ENCODE results near the gene HPN.
"Not testable (repeated sequence)": the region's sequence is repeated elsewhere in the genome, so short reads cannot be mapped to it uniquely, and the experiment has no call there.

The HPN gene

DNA sequence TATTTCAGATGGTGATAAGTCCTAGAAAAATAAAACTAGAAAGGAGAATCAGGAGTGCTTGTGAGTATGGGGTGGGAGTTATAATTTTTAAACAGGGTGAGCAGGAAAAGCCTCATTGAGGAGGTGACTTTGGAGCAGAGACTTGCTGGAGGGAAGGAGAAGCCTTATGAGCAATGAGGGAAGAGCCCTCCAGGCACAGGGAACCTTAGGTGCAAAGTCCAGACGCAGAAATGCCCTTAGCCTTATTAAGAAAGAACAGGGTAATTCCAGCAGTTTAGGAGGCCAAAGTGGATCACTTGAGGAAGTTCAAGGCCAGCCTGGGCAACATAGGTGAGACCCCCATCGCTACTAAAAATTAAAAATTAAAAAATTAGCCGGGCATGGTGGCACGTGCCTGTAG lies 53.1 kb downstream of the HPN start:
- Histone ChIP-seq H3K36me3 (ENCODE audit: insufficient read depth, low read length) (no peaks in the 10 kb centered on the region), H3K27me3 (ENCODE audit: control insufficient read depth in 1 of 2, insufficient read depth in 2 of 2, low read length in 2 of 2) (peaks cover 0 to 16% of the 10 kb centered on the region in 2 donors), H3K9ac (ENCODE audit: low read length) (no peak overlapping the region), H3K9me3 (ENCODE audit: low read length) (no peaks in the 10 kb centered on the region), H3K27ac (ENCODE audit: low read depth, low read length) (no peak overlapping the region), H3K4me3 (ENCODE audit: low read depth in 1 of 2, low read length in 2 of 2) (no peak overlapping the region), H3K4me1 (ENCODE audit: insufficient read depth, low read length) (no peaks in the 10 kb centered on the region)

DNA sequence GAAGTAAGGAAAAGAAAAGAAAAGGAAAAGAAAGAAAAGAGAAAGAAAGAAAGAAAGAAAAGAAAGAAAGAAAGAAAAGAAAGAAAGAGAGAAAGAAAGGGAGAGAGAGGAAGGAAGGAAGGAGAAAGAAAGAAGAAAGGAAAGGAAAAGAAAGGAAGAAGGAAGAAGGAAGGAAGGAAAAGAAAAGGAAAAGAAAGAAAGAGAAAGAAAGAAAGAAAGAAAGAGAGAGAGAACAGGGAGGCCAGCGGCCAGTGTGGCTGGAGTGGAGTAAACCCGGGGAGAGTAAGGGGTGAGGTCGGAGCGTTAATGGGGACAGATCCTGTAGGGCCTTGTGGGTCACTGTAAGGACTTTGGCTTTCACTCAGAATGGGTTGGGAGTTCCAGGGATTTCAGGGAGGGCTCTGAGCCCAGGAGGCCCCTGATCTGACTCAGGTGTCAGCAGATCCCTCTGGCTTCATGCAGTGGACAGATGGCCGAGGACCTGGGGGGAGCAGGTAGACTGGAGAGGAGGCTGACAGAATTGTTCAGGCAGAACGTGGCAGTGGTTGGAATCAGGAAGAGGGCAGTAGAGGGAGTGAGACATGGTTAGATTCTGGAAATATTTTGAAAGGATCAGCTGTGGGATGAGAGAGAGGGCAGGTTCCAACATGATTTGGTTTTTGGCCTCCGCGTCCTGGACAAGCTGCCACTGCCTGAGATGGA lies 54.3 kb downstream of the HPN start:
- Histone ChIP-seq H3K9me3 (ENCODE audit: low read length) (no peaks in the 10 kb centered on the region), H3K9ac (ENCODE audit: low read length) (no peak overlapping the region), H3K27me3 (ENCODE audit: control insufficient read depth in 1 of 2, insufficient read depth in 2 of 2, low read length in 2 of 2) (peaks cover 0 to 6% of the 10 kb centered on the region in 2 donors), H3K36me3 (ENCODE audit: insufficient read depth, low read length) (no peaks in the 10 kb centered on the region), H3K4me1 (ENCODE audit: insufficient read depth, low read length) (no peaks in the 10 kb centered on the region), H3K4me3 (ENCODE audit: low read depth in 1 of 2, low read length in 2 of 2) (no peak overlapping the region), H3K27ac (ENCODE audit: low read depth, low read length) (no peak overlapping the region)

DNA sequence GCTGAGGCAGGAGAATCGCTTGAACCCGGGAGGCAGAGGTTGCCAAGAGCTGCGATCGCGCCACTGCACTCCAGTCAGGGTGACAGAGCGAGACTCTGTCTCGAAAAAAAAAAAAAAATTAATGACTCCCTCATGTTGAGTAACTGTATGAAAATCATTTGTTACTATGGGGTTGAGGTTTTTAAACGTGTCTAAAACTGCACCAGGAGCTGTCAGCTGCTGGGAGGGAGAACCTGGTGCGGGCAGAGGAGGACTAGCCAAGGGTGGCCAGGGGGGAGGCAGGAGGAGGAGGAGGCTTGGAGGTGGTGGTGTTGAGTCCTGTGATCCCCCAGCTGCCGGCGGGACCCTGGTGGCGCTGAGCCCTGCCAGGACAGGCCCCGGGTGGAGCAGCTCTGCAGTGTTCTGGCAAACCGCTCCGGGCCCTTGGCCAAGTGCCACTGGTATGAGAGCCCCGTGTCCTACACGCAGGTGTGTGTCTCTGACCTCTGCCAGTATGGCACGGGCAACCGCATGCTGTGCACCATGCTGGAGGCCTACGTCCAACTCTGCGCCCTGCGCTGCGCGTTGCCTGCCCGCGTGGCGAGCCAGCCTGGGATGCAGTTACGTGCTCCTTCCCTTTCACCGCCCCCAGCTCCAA lies 57.0 kb downstream of the HPN start:
- no peak overlapping the region for H3K27ac ChIP-seq (ENCODE audit: low read depth, low read length)
- no peaks in the 10 kb centered on the region for H3K36me3 ChIP-seq (ENCODE audit: insufficient read depth, low read length)
- no peaks in the 10 kb centered on the region for H3K9me3 ChIP-seq (ENCODE audit: low read length)
- no peak overlapping the region for H3K4me3 ChIP-seq (ENCODE audit: low read depth in 1 of 2, low read length in 2 of 2)
- no peaks in the 10 kb centered on the region for H3K27me3 ChIP-seq (ENCODE audit: control insufficient read depth in 1 of 2, insufficient read depth in 2 of 2, low read length in 2 of 2)
- no peaks in the 10 kb centered on the region for H3K4me1 ChIP-seq (ENCODE audit: insufficient read depth, low read length)
- H3K9ac ChIP-seq (ENCODE audit: low read length) = no peak overlapping the region

DNA sequence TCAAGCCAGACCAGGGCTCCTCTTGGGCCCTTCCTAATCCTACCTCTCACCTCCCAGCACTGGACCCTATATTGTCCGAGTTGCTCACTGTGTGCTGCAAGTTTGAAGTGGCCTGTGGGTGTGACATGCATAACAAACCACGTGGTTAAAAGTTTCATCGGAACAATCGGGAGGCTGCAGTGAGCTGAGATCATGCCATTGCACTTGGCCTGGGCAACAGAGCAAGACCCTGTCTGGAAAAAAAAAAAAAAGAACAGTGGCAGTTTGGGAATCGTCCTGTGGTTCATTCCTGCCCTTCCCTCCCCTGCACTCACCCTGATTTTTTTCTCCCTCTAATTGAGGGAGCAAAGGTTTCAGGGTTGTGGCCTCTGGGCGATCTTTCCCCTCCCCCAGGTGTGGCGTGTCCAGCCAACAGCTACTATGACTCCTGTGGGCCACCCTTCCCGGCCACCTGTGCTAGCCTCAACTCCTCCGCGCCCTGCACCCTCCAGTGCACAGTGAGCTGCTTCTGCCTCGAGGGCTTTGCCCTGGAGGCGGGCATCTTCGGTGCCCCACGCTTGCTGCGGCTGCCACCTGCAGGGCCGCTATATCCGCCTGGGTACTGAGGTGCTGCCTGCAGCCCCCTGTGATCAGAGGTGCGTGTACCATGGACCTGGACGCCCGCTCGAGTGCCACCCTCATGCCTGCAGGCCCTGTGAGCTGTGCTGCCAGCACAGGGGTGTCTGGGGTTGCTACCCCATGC lies 57.8 kb downstream of the HPN start:
- Histone ChIP-seq H3K9me3 (ENCODE audit: low read length) (no peaks in the 10 kb centered on the region), H3K4me1 (ENCODE audit: insufficient read depth, low read length) (no peaks in the 10 kb centered on the region), H3K36me3 (ENCODE audit: insufficient read depth, low read length) (no peaks in the 10 kb centered on the region), H3K27ac (ENCODE audit: low read depth, low read length) (no peak overlapping the region), H3K9ac (ENCODE audit: low read length) (no peak overlapping the region), H3K27me3 (ENCODE audit: control insufficient read depth in 1 of 2, insufficient read depth in 2 of 2, low read length in 2 of 2) (no peaks in the 10 kb centered on the region), H3K4me3 (ENCODE audit: low read depth in 1 of 2, low read length in 2 of 2) (no peak overlapping the region)

DNA sequence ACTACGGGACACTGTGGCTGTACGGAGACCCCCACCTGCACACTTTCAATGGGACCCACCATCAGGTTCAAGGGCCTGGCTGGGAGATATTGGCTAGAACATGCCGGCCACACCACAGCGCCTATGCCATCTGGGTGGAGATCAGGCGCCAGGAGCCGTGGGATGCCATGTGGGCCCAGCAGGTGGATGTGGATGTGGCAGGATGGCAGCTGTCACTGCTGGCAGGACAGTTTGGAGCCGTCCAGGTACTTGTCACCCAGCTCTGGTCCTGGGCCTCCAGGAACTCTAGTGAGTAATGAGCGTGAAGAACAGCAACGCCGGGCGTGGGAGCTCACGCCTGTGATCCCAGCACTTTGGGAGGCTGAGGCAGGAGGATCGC lies 58.4 kb downstream of the HPN start:
- no peak overlapping the region for H3K4me3 ChIP-seq (ENCODE audit: low read depth in 1 of 2, low read length in 2 of 2)
- no peak overlapping the region for H3K9ac ChIP-seq (ENCODE audit: low read length)
- no peaks in the 10 kb centered on the region for H3K9me3 ChIP-seq (ENCODE audit: low read length)
- H3K27ac ChIP-seq (ENCODE audit: low read depth, low read length) = no peak overlapping the region
- H3K4me1 ChIP-seq (ENCODE audit: insufficient read depth, low read length) = no peaks in the 10 kb centered on the region
- no peaks in the 10 kb centered on the region for H3K27me3 ChIP-seq (ENCODE audit: control insufficient read depth in 1 of 2, insufficient read depth in 2 of 2, low read length in 2 of 2)
- H3K36me3 ChIP-seq (ENCODE audit: insufficient read depth, low read length) = no peaks in the 10 kb centered on the region

DNA sequence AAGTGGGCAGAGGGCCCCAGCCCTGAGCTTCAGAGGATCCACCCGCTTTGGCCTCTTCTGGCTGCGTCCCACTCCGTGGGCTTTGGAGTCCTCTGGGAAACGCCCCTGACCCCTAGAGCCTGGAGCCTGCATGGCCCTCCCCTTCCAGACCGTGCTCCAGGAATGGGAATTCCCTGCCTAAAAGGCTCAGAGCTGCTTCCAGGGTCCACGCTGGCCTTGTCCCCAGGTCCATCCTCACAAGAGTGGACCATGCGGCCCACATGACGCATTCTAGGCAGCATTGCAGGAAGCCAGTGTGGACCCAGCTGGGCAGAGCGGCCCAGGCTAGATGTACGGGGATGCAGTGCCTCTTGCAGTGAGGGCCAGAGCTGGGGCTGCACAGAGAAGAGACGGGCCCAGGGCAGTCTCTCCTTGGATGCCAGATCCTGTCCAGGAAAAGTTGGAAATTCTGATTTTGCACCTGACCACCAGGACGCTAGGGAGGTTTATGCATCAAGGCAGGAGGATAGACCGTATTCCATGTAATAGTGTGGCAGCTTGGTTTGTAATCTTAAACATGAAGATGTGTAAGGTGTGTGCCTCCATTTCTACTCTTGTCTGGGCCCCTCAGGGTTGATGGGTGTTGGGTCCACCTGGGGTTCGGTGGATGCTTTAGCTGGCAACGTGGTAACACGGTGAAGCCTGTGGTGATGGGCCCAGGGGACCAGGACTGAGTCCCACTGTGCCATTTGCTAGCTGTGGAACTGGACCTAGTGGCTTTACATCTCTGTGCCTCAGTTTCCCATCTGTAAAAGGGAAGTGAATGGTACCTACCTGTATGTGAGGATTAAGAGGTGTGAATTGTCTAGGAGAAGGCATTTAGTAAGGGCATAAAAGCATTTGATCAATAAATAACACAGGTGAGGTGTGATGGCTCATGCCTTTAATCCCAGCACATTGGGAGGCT lies 59.3 kb downstream of the HPN start:
- Histone ChIP-seq H3K4me1 (ENCODE audit: insufficient read depth, low read length) (no peaks in the 10 kb centered on the region), H3K27ac (ENCODE audit: low read depth, low read length) (no peak overlapping the region)

DNA sequence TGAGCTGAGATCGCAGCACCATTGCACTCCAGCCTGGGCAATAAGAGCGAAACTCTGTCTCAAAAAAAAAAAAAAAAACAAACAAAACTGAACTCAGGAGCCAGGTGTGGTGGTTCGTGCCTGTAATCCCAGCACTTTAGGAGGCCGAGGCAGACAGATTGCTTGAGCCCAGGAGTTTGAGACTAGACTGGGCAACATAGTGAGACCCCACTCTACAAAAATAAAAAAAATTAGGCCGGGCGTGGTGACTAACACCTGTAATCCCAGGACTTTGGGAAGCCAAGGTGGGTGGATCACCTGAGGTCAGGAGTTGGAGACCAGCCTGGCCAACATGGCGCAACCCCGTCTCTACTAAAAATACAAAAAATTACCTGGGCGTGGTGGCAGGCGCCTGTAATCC lies 60.4 kb downstream of the HPN start:
- H3K27me3 ChIP-seq (ENCODE audit: control insufficient read depth in 1 of 2, insufficient read depth in 2 of 2, low read length in 2 of 2); H3K9me3 ChIP-seq (ENCODE audit: low read length); H3K27ac ChIP-seq (ENCODE audit: low read depth, low read length); H3K4me3 ChIP-seq (ENCODE audit: low read depth in 1 of 2, low read length in 2 of 2); H3K9ac ChIP-seq (ENCODE audit: low read length); H3K36me3 ChIP-seq (ENCODE audit: insufficient read depth, low read length); H3K4me1 ChIP-seq (ENCODE audit: insufficient read depth, low read length): not testable (repeated sequence)

More for the DNA sequence above, 59.3 kb downstream of the HPN start:
- H3K9me3 ChIP-seq (ENCODE audit: low read length) = no peaks in the 10 kb centered on the region
- no peaks in the 10 kb centered on the region for H3K27me3 ChIP-seq (ENCODE audit: control insufficient read depth in 1 of 2, insufficient read depth in 2 of 2, low read length in 2 of 2)
- H3K4me3 ChIP-seq (ENCODE audit: low read depth in 1 of 2, low read length in 2 of 2) = no peak overlapping the region
- H3K36me3 ChIP-seq (ENCODE audit: insufficient read depth, low read length) = no peaks in the 10 kb centered on the region
- H3K9ac ChIP-seq (ENCODE audit: low read length) = no peak overlapping the region

DNA sequence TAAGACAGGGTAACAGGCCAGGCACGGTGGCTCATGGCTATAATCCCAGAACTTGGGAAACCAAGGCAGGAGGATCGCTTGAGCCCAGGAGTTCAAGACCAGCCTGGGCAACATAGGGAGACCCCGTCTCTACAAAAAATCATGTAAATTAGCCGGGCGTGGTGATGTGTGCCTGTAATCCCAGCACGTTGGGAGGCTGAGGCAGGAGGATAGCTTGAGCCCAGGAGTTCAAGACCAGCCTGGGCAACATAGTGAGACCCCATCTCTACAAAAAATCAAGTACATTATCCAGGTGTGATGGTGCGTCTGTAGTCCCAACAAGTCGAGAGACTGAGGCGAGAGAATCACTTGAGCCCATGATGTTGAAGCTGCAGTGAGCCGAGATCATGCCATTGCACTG lies 62.1 kb downstream of the HPN start:
- not testable (repeated sequence) for H3K27ac ChIP-seq (ENCODE audit: low read depth, low read length); H3K4me3 ChIP-seq (ENCODE audit: low read depth in 1 of 2, low read length in 2 of 2); H3K4me1 ChIP-seq (ENCODE audit: insufficient read depth, low read length)

DNA sequence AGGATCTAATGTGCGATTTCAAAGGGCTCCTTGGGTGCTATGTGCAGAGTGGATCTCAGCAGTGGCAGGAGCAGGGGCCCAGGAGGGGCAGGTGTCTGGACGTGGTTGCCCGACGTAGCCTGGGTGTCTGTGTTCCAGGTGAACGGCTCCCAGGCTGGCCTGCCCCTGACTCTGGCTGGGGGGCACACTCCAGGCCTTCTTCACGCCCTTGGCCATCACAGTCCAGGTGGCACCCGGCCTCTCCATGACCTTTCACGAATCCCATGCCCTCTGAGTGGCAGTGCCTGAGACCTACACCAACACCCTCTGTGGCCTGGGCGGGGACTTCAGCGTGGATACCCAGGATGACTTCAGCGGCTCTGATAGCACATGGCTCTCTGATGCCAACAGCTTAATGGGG lies 62.8 kb downstream of the HPN start:
- H3K36me3 ChIP-seq (ENCODE audit: insufficient read depth, low read length) = no peaks in the 10 kb centered on the region
- H3K9me3 ChIP-seq (ENCODE audit: low read length) = no peaks in the 10 kb centered on the region
- H3K4me1 ChIP-seq (ENCODE audit: insufficient read depth, low read length) = no peaks in the 10 kb centered on the region
- H3K27me3 ChIP-seq (ENCODE audit: control insufficient read depth in 1 of 2, insufficient read depth in 2 of 2, low read length in 2 of 2) = no peaks in the 10 kb centered on the region
- H3K4me3 ChIP-seq (ENCODE audit: low read depth in 1 of 2, low read length in 2 of 2) = no peak overlapping the region
- H3K9ac ChIP-seq (ENCODE audit: low read length) = no peak overlapping the region
- H3K27ac ChIP-seq (ENCODE audit: low read depth, low read length) = no peak overlapping the region

More for the DNA sequence above, 62.1 kb downstream of the HPN start:
- H3K9me3 ChIP-seq (ENCODE audit: low read length); H3K27me3 ChIP-seq (ENCODE audit: control insufficient read depth in 1 of 2, insufficient read depth in 2 of 2, low read length in 2 of 2); H3K36me3 ChIP-seq (ENCODE audit: insufficient read depth, low read length); H3K9ac ChIP-seq (ENCODE audit: low read length): not testable (repeated sequence)

DNA sequence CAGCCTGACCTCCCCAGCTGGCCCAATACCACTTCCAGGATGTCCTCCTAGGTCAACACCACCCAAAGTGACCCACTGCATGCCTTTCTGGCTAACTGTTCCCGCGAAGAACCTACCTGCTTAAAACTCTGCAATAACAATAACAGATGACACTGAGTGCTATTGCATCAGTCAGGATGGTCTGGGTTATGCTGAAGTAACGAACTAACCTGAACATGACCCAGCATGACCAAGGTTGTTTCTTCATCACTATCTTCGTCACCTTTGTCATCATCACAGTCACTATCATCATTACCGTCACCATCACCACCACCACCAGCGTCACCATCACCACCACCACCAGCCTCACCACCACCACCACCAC lies 63.5 kb downstream of the HPN start:
- H3K36me3 ChIP-seq (ENCODE audit: insufficient read depth, low read length) = no peaks in the 10 kb centered on the region
- H3K9me3 ChIP-seq (ENCODE audit: low read length) = no peaks in the 10 kb centered on the region
- no peak overlapping the region for H3K4me3 ChIP-seq (ENCODE audit: low read depth in 1 of 2, low read length in 2 of 2)
- H3K27me3 ChIP-seq (ENCODE audit: control insufficient read depth in 1 of 2, insufficient read depth in 2 of 2, low read length in 2 of 2) = peaks cover 0 to 5% of the 10 kb centered on the region in 2 donors
- no peak overlapping the region for H3K9ac ChIP-seq (ENCODE audit: low read length)
- H3K4me1 ChIP-seq (ENCODE audit: insufficient read depth, low read length) = no peaks in the 10 kb centered on the region
- H3K27ac ChIP-seq (ENCODE audit: low read depth, low read length) = no peak overlapping the region
